Right lobe of liver (tissue), 6 donors: ENCODE data around the gene PHF21B. TPM values are rescaled to one million over a fixed set of nuclear protein-coding genes. Genes with fewer than 3 reads are reported as not detected.
A peak's percentile ranks its signal among the peaks of the same experiment; 100 is the strongest.

Experiments used
- ATAC-seq, 4 donors: fragments of 200-7000 bp; cut with Tn5 transposase; one replicate each; pipeline ENCODE4 v1.9.1; 2020; ENCODE audit warnings: mild to moderate bottlenecking in 4 of 4, moderate library complexity in 4 of 4
- DNase-seq, 3 donors: peaks; one replicate each; pipeline ENCODE4 v3.0.0-alpha.2; 2020
- H3K27ac ChIP-seq, 3 donors: fragments of 200-600 bp; one replicate each; pipeline ENCODE4 v1.8.0; 2022
- H3K27me3 ChIP-seq, 2 donors: fragments of 200-600 bp; one replicate each; pipeline ENCODE4 v1.8.0; 2022
- H3K36me3 ChIP-seq, 4 donors: fragments of 200-600 bp; sonication (generic) in 1 of 4; one replicate each; pipeline versions ENCODE4 v1.5.1 to v1.8.0; 2017 to 2022; ENCODE audit warnings: control low read depth in 1 of 4
- H3K4me1 ChIP-seq, 4 donors: fragments of 200-600 bp; sonication (generic) in 1 of 4; one replicate each; pipeline versions ENCODE4 v1.5.1 to v1.8.0; 2017 to 2022; ENCODE audit warnings: control low read depth in 1 of 4
- H3K4me3 ChIP-seq, 3 donors: fragments of 200-600 bp; one replicate each; pipeline ENCODE4 v1.8.0; 2022
- H3K9me3 ChIP-seq, 4 donors: fragments of 200-600 bp; sonication (generic) in 1 of 4; one replicate each; pipeline versions ENCODE4 v1.5.1 to v1.8.0; 2017 to 2022; ENCODE audit warnings: control low read depth in 1 of 4
- POLR2A ChIP-seq: fragments of 450-650 bp; IDR thresholded peaks from one replicate; pipeline ENCODE4 v1.6.1; 2017; ENCODE audit warnings: antibody characterized with exemption, mild to moderate bottlenecking
- WGBS: methylation state at CpG from one replicate; pipeline ENCODE4 v1.1.6; 2018; ENCODE audit warnings: low coverage, low lambda C conversion rate; ENCODE audit not compliant: insufficient coverage; ENCODE audit errors: missing lambda C conversion rate; 5-methylcytosine and 5-hydroxymethylcytosine counted together
- intact Hi-C, 2 donors: fragments of 100-400 bp; cut with DNase I; formaldehyde crosslinking; loops; one replicate each; pipeline versions ENCODE4 v1.11.2 to v1.14.1; 2022
- total RNA-seq, 6 experiments: library from RNA; depleted of rRNA in 2 of 6; stranded (reverse); fragments of >200 nt in 2 of 6; fragmentation: NEBNext Ultra II Directional in 3 of 6; extraction: Animal tissue kit (Norgen Biotek cat#: 25700) in 3 of 6; gene quantifications; one replicate each; pipeline versions ENCODE4 v1.1.0 to v1.2.4, GENCODE V29; 2016 to 2023
- TF ChIP-seq, protein P1 (sequence below), 4 donors: fragments of 200-600 bp in 3 of 4; fragments of 450-650 bp in 1 of 4; IDR thresholded peaks; one replicate each; pipeline versions ENCODE4 v1.5.1 to v1.8.0; 2016 to 2022; ENCODE audit warnings: antibody characterized with exemption in 4 of 4, mild to moderate bottlenecking in 2 of 4
- donor health status: DM: no; HTN: yes; CAD: no.
- donor health status: DM: no; HTN: no; CAD: no.
- donor health status: DM: no; HTN: no; CAD: no.
- donor health status: DM: no; HTN: yes; CAD: no.
- donor health status: DM: no; HTN: yes; CAD: no.

Gene PHF21B
- total RNA-seq, 6 experiments from 2014 or later, result not detected

DNA sequence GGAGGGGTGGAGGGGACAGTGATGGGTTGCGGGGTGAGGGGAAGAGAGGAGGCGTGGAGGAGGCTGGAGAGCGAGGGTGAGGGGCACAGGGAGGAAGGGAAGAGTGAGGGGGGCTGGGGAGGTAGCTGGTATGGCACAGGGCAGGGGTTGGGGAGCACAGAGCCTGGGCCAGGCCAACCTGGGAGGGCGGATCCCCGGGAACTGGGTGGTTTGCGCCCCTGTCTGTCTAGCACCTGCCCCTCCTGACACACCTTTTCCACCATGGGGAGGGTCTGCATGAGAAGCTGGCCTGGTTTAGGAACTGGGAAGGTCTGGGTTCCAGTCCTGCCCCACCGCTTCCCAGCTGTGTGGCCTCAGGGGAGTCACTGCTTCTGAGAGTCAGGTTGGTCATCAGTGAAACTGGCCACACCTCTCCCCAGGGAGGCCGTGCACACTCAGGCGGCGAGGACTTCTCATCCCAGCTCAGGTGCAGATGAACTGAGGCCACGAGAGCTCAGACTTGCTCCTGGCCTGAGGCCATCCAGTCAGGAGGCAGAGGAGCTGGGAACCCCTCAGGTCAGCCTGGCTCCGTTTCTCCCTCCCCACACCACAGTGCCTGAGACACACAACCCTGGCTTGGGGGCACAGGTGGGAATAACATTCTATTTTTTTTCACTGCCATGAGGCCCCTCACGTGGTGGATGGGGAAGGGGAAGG is 95.6 kb downstream of the PHF21B start:
- H3K4me1 ChIP-seq, result no peaks in the 10 kb centered on the region
- 43% methylated on average over 3 of the region's 13 CpGs for WGBS
- H3K36me3 ChIP-seq, result no peaks in the 10 kb centered on the region
- intact Hi-C loops, result no loop called here
- H3K9me3 ChIP-seq, result no peaks in the 10 kb centered on the region
- DNase-seq (peak in 2 of 3 donors; percentile 35), ATAC-seq (no peak)
- no peak overlapping the region for H3K4me3 ChIP-seq
- TF ChIP-seq, protein P1, sequence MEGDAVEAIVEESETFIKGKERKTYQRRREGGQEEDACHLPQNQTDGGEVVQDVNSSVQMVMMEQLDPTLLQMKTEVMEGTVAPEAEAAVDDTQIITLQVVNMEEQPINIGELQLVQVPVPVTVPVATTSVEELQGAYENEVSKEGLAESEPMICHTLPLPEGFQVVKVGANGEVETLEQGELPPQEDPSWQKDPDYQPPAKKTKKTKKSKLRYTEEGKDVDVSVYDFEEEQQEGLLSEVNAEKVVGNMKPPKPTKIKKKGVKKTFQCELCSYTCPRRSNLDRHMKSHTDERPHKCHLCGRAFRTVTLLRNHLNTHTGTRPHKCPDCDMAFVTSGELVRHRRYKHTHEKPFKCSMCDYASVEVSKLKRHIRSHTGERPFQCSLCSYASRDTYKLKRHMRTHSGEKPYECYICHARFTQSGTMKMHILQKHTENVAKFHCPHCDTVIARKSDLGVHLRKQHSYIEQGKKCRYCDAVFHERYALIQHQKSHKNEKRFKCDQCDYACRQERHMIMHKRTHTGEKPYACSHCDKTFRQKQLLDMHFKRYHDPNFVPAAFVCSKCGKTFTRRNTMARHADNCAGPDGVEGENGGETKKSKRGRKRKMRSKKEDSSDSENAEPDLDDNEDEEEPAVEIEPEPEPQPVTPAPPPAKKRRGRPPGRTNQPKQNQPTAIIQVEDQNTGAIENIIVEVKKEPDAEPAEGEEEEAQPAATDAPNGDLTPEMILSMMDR (IDR thresholded peaks at IDR 0.05), result no peak
- TF ChIP-seq POLR2A, result no peak
- H3K27me3 ChIP-seq, result no peaks in the 10 kb centered on the region
- H3K27ac ChIP-seq, result no peak overlapping the region

DNA sequence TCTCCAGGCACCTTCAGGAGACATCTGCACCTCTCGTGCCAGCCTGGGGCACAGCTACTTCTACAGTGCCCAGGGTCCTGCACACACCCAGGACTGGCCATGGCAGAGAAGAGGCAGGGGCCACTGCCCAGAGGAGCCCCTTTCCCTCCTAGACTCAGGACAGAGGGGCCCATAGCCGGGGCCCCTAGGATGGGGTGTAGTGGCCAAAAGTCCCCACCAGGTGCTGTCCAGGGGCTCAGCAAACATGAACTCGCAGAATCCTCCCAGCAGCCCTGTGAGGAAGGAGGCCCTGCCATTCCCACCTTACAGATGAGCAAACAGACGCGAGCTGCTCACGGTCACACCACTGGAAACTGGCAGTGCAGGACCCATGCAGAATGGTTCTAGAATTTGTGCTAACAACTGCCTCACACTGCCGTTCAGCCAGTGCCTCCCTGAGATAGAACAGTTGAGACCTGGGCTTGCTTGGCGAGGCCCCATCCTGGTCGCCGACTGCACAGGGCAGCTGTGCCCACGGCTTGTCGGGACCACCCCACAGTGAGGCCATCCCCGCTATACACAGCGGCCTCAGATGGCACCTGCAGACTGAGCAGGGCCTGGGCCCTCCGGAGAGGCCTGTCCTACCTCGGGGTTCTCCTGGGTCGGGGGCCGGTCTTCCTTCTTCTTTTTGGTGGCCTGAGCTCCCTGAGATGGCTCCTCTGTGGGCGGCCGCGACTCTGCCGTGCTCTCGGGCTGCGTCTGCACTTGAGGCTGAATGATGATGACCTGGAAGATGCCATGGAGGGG is 96.4 kb downstream of the PHF21B start:
- intact Hi-C loops, result no loop called here
- DNase-seq (peak in 2 of 3 donors; percentile 36 to 43), ATAC-seq (peak in 1 of 4 donors; percentile 16)
- Histone ChIP-seq H3K4me1 (no peaks in the 10 kb centered on the region), H3K4me3 (no peak overlapping the region), H3K27ac (no peak overlapping the region), H3K9me3 (no peaks in the 10 kb centered on the region), H3K36me3 (no peaks in the 10 kb centered on the region), H3K27me3 (no peaks in the 10 kb centered on the region)
- 57% methylated on average over 6 of the region's 24 CpGs for WGBS
- TF ChIP-seq, protein P1 (IDR thresholded peaks at IDR 0.05), result no peak

DNA sequence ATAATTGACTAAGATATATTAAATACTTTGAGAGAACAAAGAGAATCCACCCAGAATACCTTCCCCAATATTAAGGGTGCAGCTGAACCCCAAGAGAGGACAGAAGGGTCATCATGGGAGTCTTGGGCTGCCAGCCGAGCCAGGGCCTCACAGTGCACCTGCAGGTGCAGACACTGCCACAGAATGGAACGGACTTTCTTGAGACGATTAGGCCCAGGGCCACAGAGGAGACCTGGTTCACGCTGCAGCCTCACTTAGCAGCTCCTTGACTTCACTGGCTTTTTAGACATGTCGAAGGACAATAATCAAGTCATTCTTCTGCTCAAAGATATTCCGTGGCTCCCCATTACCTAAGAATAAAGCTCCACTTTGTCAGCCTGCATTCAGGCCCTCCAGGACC is 100.6 kb downstream of the PHF21B start:
- Histone ChIP-seq H3K9me3 (no peaks in the 10 kb centered on the region), H3K27ac (no peak overlapping the region), H3K4me3 (no peak overlapping the region), H3K36me3 (no peaks in the 10 kb centered on the region), H3K4me1 (no peaks in the 10 kb centered on the region), H3K27me3 (no peaks in the 10 kb centered on the region)
- TF ChIP-seq POLR2A, result no peak
- TF ChIP-seq, protein P1 (IDR thresholded peaks at IDR 0.05), result no peak
- DNase-seq (peak in 2 of 3 donors; percentile 18 to 24), ATAC-seq (no peak)
- 76% methylated on average over 3 of the region's 6 CpGs for WGBS
- intact Hi-C loops, result no loop called here

DNA sequence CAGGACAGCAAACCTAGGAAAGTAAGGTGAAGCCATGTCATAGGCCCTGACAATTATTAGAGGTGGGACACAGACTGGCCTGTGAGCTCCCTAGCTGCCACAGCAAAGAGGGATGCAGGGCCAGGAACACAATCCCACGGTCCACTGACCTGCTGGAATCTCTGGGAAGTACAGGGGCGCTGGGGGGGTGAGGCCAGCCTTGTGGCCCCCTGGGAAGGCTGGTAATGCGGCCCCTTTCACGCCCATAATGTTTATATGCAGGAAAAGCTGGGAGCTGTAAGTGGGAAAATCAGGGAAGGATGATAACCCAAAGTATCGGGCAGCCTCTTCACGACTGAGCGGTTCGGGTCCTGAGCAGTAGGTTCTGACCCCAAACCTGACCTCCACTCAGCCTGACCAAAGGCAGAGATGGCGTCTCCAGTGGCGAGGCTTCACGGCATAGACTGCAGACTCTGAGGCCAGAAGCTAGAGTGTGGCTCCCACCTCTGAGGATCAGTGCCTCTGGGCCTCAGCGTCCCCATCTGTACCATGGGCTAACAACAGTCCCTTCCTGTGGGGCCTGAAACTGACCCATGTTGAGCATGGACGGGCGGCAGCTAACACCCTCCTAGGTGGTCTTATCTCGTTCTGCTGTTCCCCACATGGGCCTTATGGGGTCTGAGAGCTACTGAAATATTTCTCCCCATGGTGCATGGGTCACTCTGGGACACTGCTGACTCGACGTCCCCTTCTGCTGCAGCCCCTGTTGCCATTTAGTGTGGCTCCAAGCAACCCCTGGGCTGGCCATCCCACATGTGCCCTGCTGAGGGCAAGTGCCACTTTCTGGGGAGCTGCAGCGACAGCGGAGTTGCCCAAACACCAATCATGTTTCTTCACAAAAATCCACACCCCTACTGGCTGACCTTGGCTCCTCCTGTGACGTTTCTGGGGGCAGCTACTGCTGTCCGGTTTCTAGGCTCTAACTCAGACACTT is 101.8 kb downstream of the PHF21B start:
- Histone ChIP-seq H3K4me1 (no peaks in the 10 kb centered on the region), H3K27me3 (no peaks in the 10 kb centered on the region), H3K27ac (no peak overlapping the region), H3K4me3 (no peak overlapping the region), H3K36me3 (no peaks in the 10 kb centered on the region), H3K9me3 (no peaks in the 10 kb centered on the region)
- ATAC-seq (no peak), DNase-seq (peak in 1 of 3 donors; percentile 32)
- TF ChIP-seq, protein P1 (IDR thresholded peaks at IDR 0.05), result no peak
- TF ChIP-seq POLR2A, result no peak
- WGBS, result 36% methylated on average over 7 of the region's 21 CpGs
- intact Hi-C loops, result no loop called here
